Colonic mucosa (tissue), 4 donors: Measurements from ENCODE around the gene MAFF. TPM values are rescaled to one million over a fixed set of nuclear protein-coding genes. Genes with fewer than 3 reads are reported as not detected.

Experiments used
- DNase-seq: peaks from one replicate; pipeline ENCODE4 v3.0.0-alpha.2; 2020
- H3K27ac ChIP-seq: fragments of 200-600 bp; one replicate; pipeline ENCODE4 v1.8.0; 2021
- H3K27me3 ChIP-seq: fragments of 200-600 bp; one replicate; pipeline ENCODE4 v1.8.0; 2021
- H3K36me3 ChIP-seq: fragments of 200-600 bp; one replicate; pipeline ENCODE4 v1.8.0; 2021
- H3K4me1 ChIP-seq: fragments of 200-600 bp; one replicate; pipeline ENCODE4 v1.8.0; 2021; ENCODE audit warnings: mild to moderate bottlenecking
- H3K4me3 ChIP-seq: fragments of 200-600 bp; one replicate; pipeline ENCODE4 v1.8.0; 2021
- H3K9ac ChIP-seq, 2 donors: one replicate each; pipeline ENCODE4 v1.7.0; 2013; ENCODE audit warnings: control low read depth in 2 of 2, low read depth in 2 of 2, low read length in 2 of 2
- H3K9me3 ChIP-seq: fragments of 200-600 bp; one replicate; pipeline ENCODE4 v1.8.0; 2021
- CTCF ChIP-seq: fragments of 200-600 bp; IDR thresholded peaks from one replicate; pipeline ENCODE4 v1.8.0; 2022; ENCODE audit warnings: antibody characterized with exemption, mild to moderate bottlenecking
- intact Hi-C: fragments of 100-400 bp; cut with DNase I; formaldehyde crosslinking; loops from one replicate; pipeline ENCODE4 v1.14.1; 2022
- total RNA-seq, 2 donors: library from RNA; stranded (reverse); fragmentation: NEBNext Ultra II Directional in 1 of 2; extraction: Animal tissue kit (Norgen Biotek cat#: 25700) in 1 of 2; gene quantifications; one replicate each; pipeline ENCODE4 v1.2.1, GENCODE V29; 2021
- donor health status: healthy.
- donor health status: DM: no; HTN: no; CAD: no.
- donor health status: DM: no; HTN: no; CAD: no.

MAFF gene
- total RNA-seq, 2 donors from 2014 or later, result 5.2 to 41.7 TPM

DNA sequence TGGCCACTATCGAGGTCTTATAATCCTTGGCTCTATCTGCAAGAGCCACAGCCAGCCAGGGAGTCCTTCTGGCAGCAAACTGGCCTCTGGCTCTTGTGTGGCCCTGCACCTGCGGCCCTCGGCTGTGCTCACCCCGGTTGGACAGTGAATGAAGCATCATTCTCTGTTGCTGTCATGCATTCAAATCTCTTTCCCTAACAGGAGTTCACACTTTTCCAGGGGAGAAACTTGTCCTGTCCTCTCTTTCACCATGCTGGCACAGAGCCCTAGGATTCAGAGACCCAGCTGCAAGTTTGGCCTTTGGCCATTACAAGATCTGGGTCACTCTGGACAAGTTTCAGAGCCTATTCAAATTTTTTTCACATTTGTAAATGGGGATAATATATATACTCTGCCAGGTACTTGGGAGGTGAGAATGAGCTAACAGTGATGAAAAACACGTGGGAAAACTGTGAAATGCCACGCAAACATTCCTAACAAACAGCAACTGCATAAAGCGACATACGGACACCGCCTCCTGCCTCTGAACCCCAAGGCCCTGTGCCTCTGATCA is 36.8 kb downstream of the MAFF start:
- H3K27ac ChIP-seq, result peak overlapping the region; percentile 45
- H3K4me3 ChIP-seq, result no peak overlapping the region
- H3K9me3 ChIP-seq, result no peaks in the 10 kb centered on the region
- no peak overlapping the region for H3K9ac ChIP-seq
- intact Hi-C loops, result loop anchor here (10.0 kb wide), 1 partner anchor 124 kb away; the partner anchor contains the start of gene BAIAP2L2
- no peaks in the 10 kb centered on the region for H3K27me3 ChIP-seq
- no peak for TF ChIP-seq CTCF
- H3K36me3 ChIP-seq, result no peaks in the 10 kb centered on the region
- no peak for DNase-seq
- peaks cover 18% of the 10 kb centered on the region for H3K4me1 ChIP-seq

GRCh38 chr22:38239101-38239761 is 37.4 kb downstream of the MAFF start:
- H3K27me3 ChIP-seq, result no peaks in the 10 kb centered on the region
- H3K27ac ChIP-seq, result peak overlapping the region; percentile 45
- peaks cover 18% of the 10 kb centered on the region for H3K4me1 ChIP-seq
- no peak overlapping the region for H3K4me3 ChIP-seq
- no peaks in the 10 kb centered on the region for H3K9me3 ChIP-seq
- no peaks in the 10 kb centered on the region for H3K36me3 ChIP-seq
- no peak for DNase-seq
- H3K9ac ChIP-seq, result no peak overlapping the region
- TF ChIP-seq CTCF, result no peak
- intact Hi-C loops, result loop anchor here (10.0 kb wide), 1 partner anchor 124 kb away; the partner anchor contains the start of gene BAIAP2L2

GRCh38 chr22:38240734-38241252 is 39.0 kb downstream of the MAFF start:
- Histone ChIP-seq H3K4me1 (peaks cover 18% of the 10 kb centered on the region), H3K36me3 (no peaks in the 10 kb centered on the region), H3K27ac (peak overlapping the region; percentile 23), H3K9ac (no peak overlapping the region), H3K4me3 (no peak overlapping the region), H3K9me3 (no peaks in the 10 kb centered on the region), H3K27me3 (no peaks in the 10 kb centered on the region)
- peak; percentile 67 for DNase-seq
- TF ChIP-seq CTCF, result no peak
- intact Hi-C loops, result no loop called here

GRCh38 chr22:38243007-38243765 is 41.4 kb downstream of the MAFF start:
- peak overlapping the region; percentile 41 to 67 for H3K9ac ChIP-seq
- no peaks in the 10 kb centered on the region for H3K36me3 ChIP-seq
- peak; percentile 89 for DNase-seq
- H3K4me1 ChIP-seq, result peaks cover 18% of the 10 kb centered on the region
- peak overlapping the region; percentile 72 for H3K27ac ChIP-seq
- H3K27me3 ChIP-seq, result no peaks in the 10 kb centered on the region
- no peak overlapping the region for H3K4me3 ChIP-seq
- H3K9me3 ChIP-seq, result no peaks in the 10 kb centered on the region
- TF ChIP-seq CTCF, result no peak
- intact Hi-C loops, result no loop called here

GRCh38 chr22:38244106-38244505 is 42.3 kb downstream of the MAFF start:
- H3K27me3 ChIP-seq, result no peaks in the 10 kb centered on the region
- H3K27ac ChIP-seq, result no peak overlapping the region
- no peak overlapping the region for H3K4me3 ChIP-seq
- H3K36me3 ChIP-seq, result no peaks in the 10 kb centered on the region
- no peaks in the 10 kb centered on the region for H3K9me3 ChIP-seq
- H3K4me1 ChIP-seq, result peaks cover 18% of the 10 kb centered on the region
- no peak overlapping the region for H3K9ac ChIP-seq
- intact Hi-C loops, result no loop called here
- no peak for TF ChIP-seq CTCF
- no peak for DNase-seq
